ENCODE data around the gene IGFBP1. TPM values are rescaled to one million over a fixed set of nuclear protein-coding genes. Genes with fewer than 3 reads are reported as not detected.

IGFBP1 gene
- total and polyA plus RNA-seq, 2 of the 13 experiments (the other 11 are each of a cell fraction or from before 2014, with no cell fraction given): 5.4 to 885 TPM

DNA sequence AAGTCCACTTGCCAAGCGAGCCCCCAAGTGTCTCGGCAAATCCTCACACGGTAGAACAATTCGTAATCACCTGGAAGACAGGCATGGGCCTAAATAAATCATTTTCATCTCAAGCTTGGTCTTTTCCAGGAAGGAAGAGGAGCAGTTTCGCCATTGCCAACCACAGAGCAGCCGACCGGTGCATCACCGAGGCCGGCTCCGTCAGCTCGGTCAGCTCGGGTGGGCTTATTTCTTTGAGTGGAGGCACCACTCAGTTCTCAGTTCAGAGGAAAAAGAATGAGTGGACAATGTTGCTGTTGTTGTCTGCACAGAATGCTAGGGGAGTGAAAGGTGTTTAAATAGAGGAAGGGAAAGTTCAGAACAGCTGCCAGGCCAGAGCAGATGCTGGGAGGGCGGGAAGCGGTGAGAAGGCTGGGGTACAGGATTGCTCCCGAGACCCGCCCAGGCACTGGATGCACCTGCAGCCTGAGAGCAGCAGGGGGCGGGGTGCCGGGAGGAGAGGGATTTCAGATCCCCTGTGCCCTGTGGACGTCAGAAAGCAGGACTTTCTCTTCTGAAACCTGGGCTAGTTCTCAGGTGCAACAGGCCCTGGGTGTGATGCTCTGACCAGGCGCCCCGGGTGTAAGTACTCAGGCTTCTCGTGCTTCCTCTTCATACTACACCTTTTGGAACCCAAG is 50.5 kb downstream of the IGFBP1 start (continued):
- TF ChIP-seq, protein P1, sequence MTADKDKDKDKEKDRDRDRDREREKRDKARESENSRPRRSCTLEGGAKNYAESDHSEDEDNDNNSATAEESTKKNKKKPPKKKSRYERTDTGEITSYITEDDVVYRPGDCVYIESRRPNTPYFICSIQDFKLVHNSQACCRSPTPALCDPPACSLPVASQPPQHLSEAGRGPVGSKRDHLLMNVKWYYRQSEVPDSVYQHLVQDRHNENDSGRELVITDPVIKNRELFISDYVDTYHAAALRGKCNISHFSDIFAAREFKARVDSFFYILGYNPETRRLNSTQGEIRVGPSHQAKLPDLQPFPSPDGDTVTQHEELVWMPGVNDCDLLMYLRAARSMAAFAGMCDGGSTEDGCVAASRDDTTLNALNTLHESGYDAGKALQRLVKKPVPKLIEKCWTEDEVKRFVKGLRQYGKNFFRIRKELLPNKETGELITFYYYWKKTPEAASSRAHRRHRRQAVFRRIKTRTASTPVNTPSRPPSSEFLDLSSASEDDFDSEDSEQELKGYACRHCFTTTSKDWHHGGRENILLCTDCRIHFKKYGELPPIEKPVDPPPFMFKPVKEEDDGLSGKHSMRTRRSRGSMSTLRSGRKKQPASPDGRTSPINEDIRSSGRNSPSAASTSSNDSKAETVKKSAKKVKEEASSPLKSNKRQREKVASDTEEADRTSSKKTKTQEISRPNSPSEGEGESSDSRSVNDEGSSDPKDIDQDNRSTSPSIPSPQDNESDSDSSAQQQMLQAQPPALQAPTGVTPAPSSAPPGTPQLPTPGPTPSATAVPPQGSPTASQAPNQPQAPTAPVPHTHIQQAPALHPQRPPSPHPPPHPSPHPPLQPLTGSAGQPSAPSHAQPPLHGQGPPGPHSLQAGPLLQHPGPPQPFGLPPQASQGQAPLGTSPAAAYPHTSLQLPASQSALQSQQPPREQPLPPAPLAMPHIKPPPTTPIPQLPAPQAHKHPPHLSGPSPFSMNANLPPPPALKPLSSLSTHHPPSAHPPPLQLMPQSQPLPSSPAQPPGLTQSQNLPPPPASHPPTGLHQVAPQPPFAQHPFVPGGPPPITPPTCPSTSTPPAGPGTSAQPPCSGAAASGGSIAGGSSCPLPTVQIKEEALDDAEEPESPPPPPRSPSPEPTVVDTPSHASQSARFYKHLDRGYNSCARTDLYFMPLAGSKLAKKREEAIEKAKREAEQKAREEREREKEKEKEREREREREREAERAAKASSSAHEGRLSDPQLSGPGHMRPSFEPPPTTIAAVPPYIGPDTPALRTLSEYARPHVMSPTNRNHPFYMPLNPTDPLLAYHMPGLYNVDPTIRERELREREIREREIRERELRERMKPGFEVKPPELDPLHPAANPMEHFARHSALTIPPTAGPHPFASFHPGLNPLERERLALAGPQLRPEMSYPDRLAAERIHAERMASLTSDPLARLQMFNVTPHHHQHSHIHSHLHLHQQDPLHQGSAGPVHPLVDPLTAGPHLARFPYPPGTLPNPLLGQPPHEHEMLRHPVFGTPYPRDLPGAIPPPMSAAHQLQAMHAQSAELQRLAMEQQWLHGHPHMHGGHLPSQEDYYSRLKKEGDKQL (CRISPR knock-in tag; IDR thresholded peaks at IDR 0.05; ENCODE audit: low read depth): no peak
- TF ChIP-seq THYN1 (CRISPR knock-in tag; IDR thresholded peaks at IDR 0.05; ENCODE audit: borderline replicate concordance, low read depth) (no peak), TOPORS (CRISPR knock-in tag; IDR thresholded peaks at IDR 0.05) (no peak), EEA1 (CRISPR knock-in tag; IDR thresholded peaks at IDR 0.05; ENCODE audit: borderline replicate concordance) (0 out of 2 replicates have a peak, but pooled peaks have one; percentile 38), ZFP41 (CRISPR knock-in tag; IDR thresholded peaks at IDR 0.05; ENCODE audit: borderline replicate concordance) (no peak), THAP11 (CRISPR knock-in tag; IDR thresholded peaks at IDR 0.05) (no peak), ZFAT (CRISPR knock-in tag; conservative IDR thresholded peaks at IDR 0.05) (no peak), FOXK2 (IDR thresholded peaks at IDR 0.05) (no peak), KDM6A (CRISPR knock-in tag; IDR thresholded peaks at IDR 0.05; ENCODE audit: low read depth) (no peak), ESRRA (CRISPR knock-in tag; IDR thresholded peaks at IDR 0.05; ENCODE audit: low read depth) (no peak), SIX1 (CRISPR knock-in tag; IDR thresholded peaks at IDR 0.05; ENCODE audit: borderline replicate concordance) (no peak), ZNF136 (CRISPR knock-in tag; IDR thresholded peaks at IDR 0.05; ENCODE audit: low read depth) (no peak), TSC22D2 (CRISPR knock-in tag; IDR thresholded peaks at IDR 0.05; ENCODE audit: borderline replicate concordance) (no peak), RARG (CRISPR knock-in tag; IDR thresholded peaks at IDR 0.05; ENCODE audit: low read depth) (no peak), PHB2 (IDR thresholded peaks at IDR 0.05; ENCODE audit: partially characterized antibody) (no peak), NR3C1 (CRISPR knock-in tag; IDR thresholded peaks at IDR 0.05) (no peak), ZNF510 (CRISPR knock-in tag; IDR thresholded peaks at IDR 0.05; ENCODE audit: low read depth) (no peak)
- TF ChIP-seq, protein P2, sequence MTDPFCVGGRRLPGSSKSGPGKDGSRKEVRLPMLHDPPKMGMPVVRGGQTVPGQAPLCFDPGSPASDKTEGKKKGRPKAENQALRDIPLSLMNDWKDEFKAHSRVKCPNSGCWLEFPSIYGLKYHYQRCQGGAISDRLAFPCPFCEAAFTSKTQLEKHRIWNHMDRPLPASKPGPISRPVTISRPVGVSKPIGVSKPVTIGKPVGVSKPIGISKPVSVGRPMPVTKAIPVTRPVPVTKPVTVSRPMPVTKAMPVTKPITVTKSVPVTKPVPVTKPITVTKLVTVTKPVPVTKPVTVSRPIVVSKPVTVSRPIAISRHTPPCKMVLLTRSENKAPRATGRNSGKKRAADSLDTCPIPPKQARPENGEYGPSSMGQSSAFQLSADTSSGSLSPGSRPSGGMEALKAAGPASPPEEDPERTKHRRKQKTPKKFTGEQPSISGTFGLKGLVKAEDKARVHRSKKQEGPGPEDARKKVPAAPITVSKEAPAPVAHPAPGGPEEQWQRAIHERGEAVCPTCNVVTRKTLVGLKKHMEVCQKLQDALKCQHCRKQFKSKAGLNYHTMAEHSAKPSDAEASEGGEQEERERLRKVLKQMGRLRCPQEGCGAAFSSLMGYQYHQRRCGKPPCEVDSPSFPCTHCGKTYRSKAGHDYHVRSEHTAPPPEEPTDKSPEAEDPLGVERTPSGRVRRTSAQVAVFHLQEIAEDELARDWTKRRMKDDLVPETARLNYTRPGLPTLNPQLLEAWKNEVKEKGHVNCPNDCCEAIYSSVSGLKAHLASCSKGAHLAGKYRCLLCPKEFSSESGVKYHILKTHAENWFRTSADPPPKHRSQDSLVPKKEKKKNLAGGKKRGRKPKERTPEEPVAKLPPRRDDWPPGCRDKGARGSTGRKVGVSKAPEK (CRISPR knock-in tag; IDR thresholded peaks at IDR 0.05; ENCODE audit: borderline replicate concordance): no peak
- TF ChIP-seq, protein P3, sequence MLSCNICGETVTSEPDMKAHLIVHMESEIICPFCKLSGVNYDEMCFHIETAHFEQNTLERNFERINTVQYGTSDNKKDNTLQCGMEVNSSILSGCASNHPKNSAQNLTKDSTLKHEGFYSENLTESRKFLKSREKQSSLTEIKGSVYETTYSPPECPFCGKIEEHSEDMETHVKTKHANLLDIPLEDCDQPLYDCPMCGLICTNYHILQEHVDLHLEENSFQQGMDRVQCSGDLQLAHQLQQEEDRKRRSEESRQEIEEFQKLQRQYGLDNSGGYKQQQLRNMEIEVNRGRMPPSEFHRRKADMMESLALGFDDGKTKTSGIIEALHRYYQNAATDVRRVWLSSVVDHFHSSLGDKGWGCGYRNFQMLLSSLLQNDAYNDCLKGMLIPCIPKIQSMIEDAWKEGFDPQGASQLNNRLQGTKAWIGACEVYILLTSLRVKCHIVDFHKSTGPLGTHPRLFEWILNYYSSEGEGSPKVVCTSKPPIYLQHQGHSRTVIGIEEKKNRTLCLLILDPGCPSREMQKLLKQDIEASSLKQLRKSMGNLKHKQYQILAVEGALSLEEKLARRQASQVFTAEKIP (CRISPR knock-in tag; IDR thresholded peaks at IDR 0.05; ENCODE audit: borderline replicate concordance): no peak

Measured in HepG2 (cell line).